ENCODE measurements around the gene IL6. TPM values are rescaled to one million over a fixed set of nuclear protein-coding genes. Genes with fewer than 3 reads are reported as not detected.
"Not testable (repeated sequence)": the region's sequence is repeated elsewhere in the genome, so short reads cannot be mapped to it uniquely, and the experiment has no call there.

IL6 gene
- total RNA-seq (10 to 100 TPM in 1 of 7 donors, 1 to 10 TPM in 6; 1.8 to 11.8 (median 3.9) TPM), polyA plus RNA-seq (1 to 10 TPM; 3.5 to 7.8 (median 5.4) TPM)
- long read RNA-seq, donor 1, partial matches to known transcripts: 0 of 2 reads
- long read RNA-seq, donor 1, other reads (novel, unspliced or antisense): 0 of 2 reads
- long read RNA-seq, donor 2, transcript IL6-201 (5 exons, 1,182 nt): major isoform, 5 of 5 reads
- long read RNA-seq, donor 2, partial matches to known transcripts: 0 of 5 reads
- long read RNA-seq, donor 2, other reads (novel, unspliced or antisense): 0 of 5 reads

- 12 to 28% (median 14%) methylated on average over 16 to 28 of the region's 28 CpGs for WGBS, 5 donors
- H3K27ac ChIP-seq: peak within 1 kb of the TSS; percentile 11 to 89 (median 76)
- H3K36me3 ChIP-seq: no peaks in the 10 kb centered on the region
- peak within 1 kb of the TSS; percentile 26 to 61 (median 36) for H3K4me3 ChIP-seq
- peaks cover 28 to 94% (median 64%) of the 10 kb centered on the region in 6 donors for H3K4me1 ChIP-seq
- intact Hi-C loops (cut with DNase I; ENCODE audit: low total_unique reads): loop anchor here (5.0 kb wide), 2 partner anchors 70 to 170 kb away; no protein-coding TSS in a partner anchor
- TF ChIP-seq POLR2A (IDR thresholded peaks at IDR 0.05): no peak
- peak; percentile 39 to 70 (median 68) for TF ChIP-seq POLR2AphosphoS5 (IDR thresholded peaks at IDR 0.05)
- TF ChIP-seq CTCF (IDR thresholded peaks at IDR 0.05 in 8 of 11, conservative IDR thresholded peaks at IDR 0.05 in 3 of 11): no peak
- peak; percentile 87 for DNase-seq
- no peaks in the 10 kb centered on the region for H3K9me3 ChIP-seq
- H3K27me3 ChIP-seq (replicated peaks in 1 of 7): peaks cover 0 to 25% (median 3%) of the 10 kb centered on the region in 7 donors
These were observed at the start of gene IL6 for GRCh38 chr7:22726907-22727713. IL6 (plus strand) TSS chr7:22727200; CDS start chr7:22727263, 63 bp downstream.

GRCh38 chr7:22677263-22677662, 49.7 kb upstream of the IL6 start:
- H3K27me3 ChIP-seq (replicated peaks in 1 of 7); DNase-seq; H3K9me3 ChIP-seq; intact Hi-C loops (cut with DNase I; ENCODE audit: low total_unique reads); H3K36me3 ChIP-seq: not testable (repeated sequence)
- Histone ChIP-seq H3K27ac (peak overlapping the region in 7 of 8 donors; percentile 33 to 85 (median 52)), H3K4me1 (peaks cover 12 to 92% (median 47%) of the 10 kb centered on the region in 6 donors), H3K4me3 (peak overlapping the region in 1 of 8 donors; percentile 6)
- 63 to 80% (median 70%) methylated on average over 5 of the region's 5 CpGs for WGBS, 5 donors

GRCh38 chr7:22677680-22678079, 49.3 kb upstream of the IL6 start:
- Histone ChIP-seq H3K36me3 (no peaks in the 10 kb centered on the region), H3K27ac (peak overlapping the region in 6 of 8 donors; percentile 37 to 85 (median 62)), H3K4me3 (peak overlapping the region in 1 of 8 donors; percentile 6), H3K4me1 (peaks cover 12 to 92% (median 45%) of the 10 kb centered on the region in 6 donors), H3K9me3 (no peaks in the 10 kb centered on the region), H3K27me3 (replicated peaks in 1 of 7) (no peaks in the 10 kb centered on the region)
- TF ChIP-seq CTCF (IDR thresholded peaks at IDR 0.05 in 8 of 11, conservative IDR thresholded peaks at IDR 0.05 in 3 of 11) (no peak), POLR2AphosphoS5 (IDR thresholded peaks at IDR 0.05) (no peak)
- DNase-seq: no peak
- intact Hi-C loops (cut with DNase I; ENCODE audit: low total_unique reads): no loop called here
- 36 to 41% (median 37%) methylated on average over 6 of the region's 6 CpGs for WGBS, 5 donors

GRCh38 chr7:22680482-22680911, 46.5 kb upstream of the IL6 start:
- 78 to 88% (median 82%) methylated on average over 5 of the region's 5 CpGs for WGBS, 5 donors
- no peak for DNase-seq
- Histone ChIP-seq H3K36me3 (no peaks in the 10 kb centered on the region), H3K9me3 (no peaks in the 10 kb centered on the region), H3K27me3 (replicated peaks in 1 of 7) (no peaks in the 10 kb centered on the region), H3K4me1 (peaks cover 9 to 80% (median 28%) of the 10 kb centered on the region in 6 donors), H3K4me3 (no peak overlapping the region), H3K27ac (peak overlapping the region in 2 of 8 donors; percentile 32 to 62)
- no peak for TF ChIP-seq POLR2AphosphoS5 (IDR thresholded peaks at IDR 0.05)
- intact Hi-C loops (cut with DNase I; ENCODE audit: low total_unique reads): no loop called here

GRCh38 chr7:22681312-22681711, 45.7 kb upstream of the IL6 start:
- H3K27me3 ChIP-seq (replicated peaks in 1 of 7): no peaks in the 10 kb centered on the region
- H3K4me1 ChIP-seq: peaks cover 6 to 77% (median 22%) of the 10 kb centered on the region in 6 donors
- WGBS, 5 donors: 53 to 82% (median 72%) methylated on average over 2 of the region's 2 CpGs
- no peaks in the 10 kb centered on the region for H3K9me3 ChIP-seq
- no peak for DNase-seq
- H3K27ac ChIP-seq: peak overlapping the region in 2 of 8 donors; percentile 32 to 62
- intact Hi-C loops (cut with DNase I; ENCODE audit: low total_unique reads): no loop called here
- H3K36me3 ChIP-seq: no peaks in the 10 kb centered on the region
- H3K4me3 ChIP-seq: no peak overlapping the region
- no peak for TF ChIP-seq CTCF (IDR thresholded peaks at IDR 0.05 in 8 of 11, conservative IDR thresholded peaks at IDR 0.05 in 3 of 11)
- TF ChIP-seq POLR2AphosphoS5 (IDR thresholded peaks at IDR 0.05): no peak
- no peak for TF ChIP-seq POLR2A (IDR thresholded peaks at IDR 0.05)

Measured in spleen (tissue), 13 donors.